ENCODE results near the gene SEC16B. TPM values are rescaled to one million over a fixed set of nuclear protein-coding genes. Genes with fewer than 3 reads are reported as not detected.

The SEC16B gene
- total RNA-seq, 1 donor from 2014 or later = 1.9 TPM

DNA sequence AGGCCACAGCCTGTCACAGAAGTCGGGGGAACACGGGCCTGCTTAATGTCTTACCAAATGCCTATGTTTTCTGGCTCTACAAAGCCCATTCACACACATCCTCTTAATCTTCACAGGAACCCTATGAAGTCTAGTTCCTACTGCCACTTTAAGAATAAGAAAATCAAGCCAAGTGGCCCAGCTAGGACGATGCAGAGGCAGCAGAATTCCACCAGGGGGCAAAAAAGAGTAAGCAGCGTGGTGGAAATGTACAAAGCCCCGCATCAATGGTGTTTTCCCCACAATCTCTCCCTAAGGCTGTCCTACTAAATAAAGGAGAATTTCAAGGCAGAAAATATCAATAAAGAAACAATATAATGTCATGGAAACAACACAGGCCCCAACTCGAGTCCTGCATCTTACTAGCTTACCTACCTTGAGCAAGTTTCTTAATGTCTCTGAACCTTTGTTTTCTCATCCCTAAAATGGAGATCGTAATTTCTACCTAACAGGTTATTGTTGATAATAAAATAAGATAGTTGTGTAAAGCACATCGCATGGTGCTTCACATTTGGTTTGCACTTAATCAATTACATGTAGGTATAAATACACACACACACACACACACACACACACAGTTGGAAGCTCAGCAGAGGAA, 21.4 kb downstream of the SEC16B start:
- intact Hi-C loops (cut with micrococcal nuclease) = no loop called here
- Histone ChIP-seq H3K27ac (replicated peaks) (no peak overlapping the region), H3K4me1 (peaks cover 6% of the 10 kb centered on the region), H3K36me3 (peaks cover 21% of the 10 kb centered on the region), H3K27me3 (ENCODE audit: low read depth) (no peaks in the 10 kb centered on the region), H3K4me3 (no peak overlapping the region), H3K9me3 (replicated peaks) (no peaks in the 10 kb centered on the region)
- peak; percentile 31 for DNase-seq
- TF ChIP-seq, protein P1, sequence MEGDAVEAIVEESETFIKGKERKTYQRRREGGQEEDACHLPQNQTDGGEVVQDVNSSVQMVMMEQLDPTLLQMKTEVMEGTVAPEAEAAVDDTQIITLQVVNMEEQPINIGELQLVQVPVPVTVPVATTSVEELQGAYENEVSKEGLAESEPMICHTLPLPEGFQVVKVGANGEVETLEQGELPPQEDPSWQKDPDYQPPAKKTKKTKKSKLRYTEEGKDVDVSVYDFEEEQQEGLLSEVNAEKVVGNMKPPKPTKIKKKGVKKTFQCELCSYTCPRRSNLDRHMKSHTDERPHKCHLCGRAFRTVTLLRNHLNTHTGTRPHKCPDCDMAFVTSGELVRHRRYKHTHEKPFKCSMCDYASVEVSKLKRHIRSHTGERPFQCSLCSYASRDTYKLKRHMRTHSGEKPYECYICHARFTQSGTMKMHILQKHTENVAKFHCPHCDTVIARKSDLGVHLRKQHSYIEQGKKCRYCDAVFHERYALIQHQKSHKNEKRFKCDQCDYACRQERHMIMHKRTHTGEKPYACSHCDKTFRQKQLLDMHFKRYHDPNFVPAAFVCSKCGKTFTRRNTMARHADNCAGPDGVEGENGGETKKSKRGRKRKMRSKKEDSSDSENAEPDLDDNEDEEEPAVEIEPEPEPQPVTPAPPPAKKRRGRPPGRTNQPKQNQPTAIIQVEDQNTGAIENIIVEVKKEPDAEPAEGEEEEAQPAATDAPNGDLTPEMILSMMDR (IDR thresholded peaks at IDR 0.05; ENCODE audit: borderline replicate concordance) = peak; percentile 94

DNA sequence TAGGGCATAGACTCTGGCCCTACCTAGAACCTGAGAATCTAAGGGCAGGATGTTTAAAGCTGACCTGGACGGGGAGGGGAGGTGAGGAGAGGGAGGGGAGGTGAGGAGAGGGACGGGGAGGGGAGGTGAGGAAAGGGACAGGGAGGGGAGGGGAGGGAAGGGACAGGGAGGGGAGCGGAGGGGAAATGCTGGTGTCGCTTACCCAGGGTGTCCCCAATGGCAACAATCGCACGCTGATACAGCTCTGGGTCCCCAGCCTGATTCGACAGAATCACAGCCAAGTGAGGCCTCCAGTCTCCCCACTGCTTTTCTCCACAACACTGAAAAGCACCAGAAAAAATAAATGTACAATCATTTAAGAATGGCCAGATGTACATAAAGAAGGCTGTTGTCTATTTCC, 22.2 kb downstream of the SEC16B start:
- intact Hi-C loops (cut with micrococcal nuclease) = no loop called here
- peaks cover 6% of the 10 kb centered on the region for H3K4me1 ChIP-seq
- H3K9me3 ChIP-seq (replicated peaks) = no peaks in the 10 kb centered on the region
- no peaks in the 10 kb centered on the region for H3K27me3 ChIP-seq (ENCODE audit: low read depth)
- H3K36me3 ChIP-seq = peaks cover 25% of the 10 kb centered on the region
- H3K27ac ChIP-seq (replicated peaks) = no peak overlapping the region
- H3K4me3 ChIP-seq = no peak overlapping the region
- DNase-seq = no peak
- TF ChIP-seq, protein P1 (IDR thresholded peaks at IDR 0.05; ENCODE audit: borderline replicate concordance) = no peak

DNA sequence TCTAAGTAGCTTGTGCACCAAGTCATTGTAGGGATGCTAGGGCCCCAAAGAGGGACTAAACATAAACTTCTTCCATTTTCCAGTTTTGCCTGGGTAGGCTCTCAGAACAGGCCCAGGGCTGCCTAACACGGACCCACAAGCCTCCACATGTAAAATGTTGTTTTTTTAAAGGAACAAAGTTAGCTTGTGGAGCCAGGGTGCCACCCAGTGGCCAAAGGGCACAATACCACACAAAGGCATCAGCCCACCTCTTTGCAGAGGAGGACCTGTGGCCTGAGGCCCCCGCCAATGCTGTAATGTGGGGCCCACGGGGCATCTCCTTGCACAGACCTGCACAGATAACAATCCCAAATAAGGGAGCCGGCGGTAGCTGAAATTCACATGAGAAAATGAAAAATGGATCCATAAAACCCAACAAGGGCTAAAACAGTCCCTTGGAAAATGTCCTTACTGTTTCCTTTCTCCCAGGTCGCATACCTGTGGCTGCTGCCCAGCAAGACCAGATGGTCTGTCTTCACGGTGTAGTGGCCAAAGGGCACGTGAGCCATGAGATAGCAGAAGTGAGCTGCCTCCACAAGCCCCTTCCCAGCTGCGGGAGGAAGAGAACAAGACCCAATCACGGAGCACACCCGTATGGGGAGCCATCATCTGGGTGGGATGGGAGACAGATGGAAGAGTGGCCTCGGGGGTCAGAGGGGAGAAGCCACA, 23.8 kb downstream of the SEC16B start:
- Histone ChIP-seq H3K9me3 (replicated peaks) (no peaks in the 10 kb centered on the region), H3K4me1 (peaks cover 17% of the 10 kb centered on the region), H3K27me3 (ENCODE audit: low read depth) (no peaks in the 10 kb centered on the region), H3K36me3 (peaks cover 33% of the 10 kb centered on the region), H3K4me3 (no peak overlapping the region), H3K27ac (replicated peaks) (no peak overlapping the region)
- TF ChIP-seq, protein P1 (IDR thresholded peaks at IDR 0.05; ENCODE audit: borderline replicate concordance) = peak; percentile 84
- DNase-seq = peak; percentile 44
- intact Hi-C loops (cut with micrococcal nuclease) = no loop called here

DNA sequence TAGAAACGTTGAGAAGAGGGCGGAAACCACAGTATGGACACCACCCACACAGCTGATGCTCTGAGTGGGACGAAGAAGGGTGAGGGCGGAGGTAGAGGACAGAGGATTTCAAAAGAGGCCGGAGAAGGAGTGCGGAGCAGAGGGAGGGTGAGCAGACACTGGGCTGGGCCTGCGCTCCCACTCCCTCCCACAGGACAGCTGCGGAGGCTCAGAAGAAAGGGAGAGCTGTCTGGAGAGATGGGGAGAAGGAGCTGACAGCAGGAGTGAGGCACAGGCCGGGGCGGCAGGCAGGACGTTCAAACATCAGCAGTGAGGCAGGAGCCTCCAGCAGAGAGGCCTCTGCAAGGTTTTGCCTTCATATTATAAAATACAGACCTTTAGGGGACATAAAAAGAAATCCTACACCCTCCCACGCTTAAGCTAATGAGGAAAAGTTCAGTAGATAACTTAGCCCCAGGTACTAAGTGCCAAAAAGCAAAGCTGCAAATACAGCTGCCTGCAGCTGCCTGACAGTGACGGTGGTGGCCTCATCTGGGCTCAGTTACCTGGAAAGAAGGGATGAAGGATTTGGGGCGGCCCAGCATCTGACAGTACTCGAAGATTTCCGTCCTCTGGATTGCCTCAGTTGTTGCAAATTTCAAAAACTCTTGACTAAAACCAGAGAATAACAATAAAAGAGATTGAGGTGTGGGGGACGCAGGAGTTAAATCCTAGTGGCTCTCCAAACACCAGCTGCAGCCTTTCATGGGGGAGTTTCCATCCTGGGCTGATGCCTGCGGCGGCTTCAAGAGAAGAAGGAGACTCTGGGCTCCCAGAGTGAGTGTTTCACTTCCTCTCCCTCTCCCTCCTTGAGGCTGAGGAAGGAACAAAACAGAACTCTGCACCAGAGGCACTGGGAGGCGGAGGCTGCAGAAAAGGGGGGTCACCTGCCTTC, 25.6 kb downstream of the SEC16B start:
- TF ChIP-seq, protein P1 (IDR thresholded peaks at IDR 0.05; ENCODE audit: borderline replicate concordance) = no peak
- Histone ChIP-seq H3K27me3 (ENCODE audit: low read depth) (no peaks in the 10 kb centered on the region), H3K9me3 (replicated peaks) (no peaks in the 10 kb centered on the region), H3K36me3 (peaks cover 52% of the 10 kb centered on the region), H3K4me3 (no peak overlapping the region), H3K4me1 (peaks cover 17% of the 10 kb centered on the region), H3K27ac (replicated peaks) (no peak overlapping the region)
- intact Hi-C loops (cut with micrococcal nuclease) = loop anchor here (5.0 kb wide), 1 partner anchor 1047 kb away; no protein-coding TSS in a partner anchor
- no peak for DNase-seq

DNA sequence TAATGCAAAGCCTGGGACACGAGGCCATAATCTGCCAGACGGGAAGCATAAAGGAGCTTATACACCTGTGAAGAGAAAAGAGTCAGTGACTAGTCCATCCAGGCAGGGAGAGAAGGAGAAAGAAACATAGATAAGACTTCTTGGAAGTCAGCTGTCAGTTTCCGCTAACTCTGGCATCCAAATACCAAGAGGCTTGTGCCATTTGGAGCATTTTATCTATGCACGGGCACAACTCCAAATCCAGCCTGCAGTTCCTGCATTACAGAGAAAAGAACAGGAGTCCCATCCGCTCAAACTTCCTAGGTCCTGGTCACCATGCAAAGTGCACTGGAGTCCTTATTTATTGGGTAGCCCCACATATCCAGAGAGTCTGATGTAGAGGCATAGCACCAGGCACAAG, 27.9 kb downstream of the SEC16B start:
- Histone ChIP-seq H3K4me1 (peaks cover 11% of the 10 kb centered on the region), H3K27ac (replicated peaks) (no peak overlapping the region), H3K9me3 (replicated peaks) (no peaks in the 10 kb centered on the region), H3K27me3 (ENCODE audit: low read depth) (no peaks in the 10 kb centered on the region), H3K4me3 (no peak overlapping the region), H3K36me3 (peaks cover 62% of the 10 kb centered on the region)
- TF ChIP-seq, protein P1 (IDR thresholded peaks at IDR 0.05; ENCODE audit: borderline replicate concordance) = no peak
- intact Hi-C loops (cut with micrococcal nuclease) = loop anchor here (5.0 kb wide), 1 partner anchor 1045 kb away; no protein-coding TSS in a partner anchor
- no peak for DNase-seq

All from left ventricle myocardium inferior (tissue), 1 donor.